Measurements from ENCODE around the gene AVEN.

- TF ChIP-seq CTCF (conservative IDR thresholded peaks at IDR 0.05; ENCODE audit: low read depth, low read length) (no peak), EZH2 (IDR thresholded peaks at IDR 0.05; ENCODE audit: borderline replicate concordance, low read depth, low read length, poor library complexity, severe bottlenecking) (no peak)
Observed at GRCh38 chr15:33826201-33826600, 212.8 kb downstream of the AVEN start.
